ENCODE data around the gene ITPR2.

DNA sequence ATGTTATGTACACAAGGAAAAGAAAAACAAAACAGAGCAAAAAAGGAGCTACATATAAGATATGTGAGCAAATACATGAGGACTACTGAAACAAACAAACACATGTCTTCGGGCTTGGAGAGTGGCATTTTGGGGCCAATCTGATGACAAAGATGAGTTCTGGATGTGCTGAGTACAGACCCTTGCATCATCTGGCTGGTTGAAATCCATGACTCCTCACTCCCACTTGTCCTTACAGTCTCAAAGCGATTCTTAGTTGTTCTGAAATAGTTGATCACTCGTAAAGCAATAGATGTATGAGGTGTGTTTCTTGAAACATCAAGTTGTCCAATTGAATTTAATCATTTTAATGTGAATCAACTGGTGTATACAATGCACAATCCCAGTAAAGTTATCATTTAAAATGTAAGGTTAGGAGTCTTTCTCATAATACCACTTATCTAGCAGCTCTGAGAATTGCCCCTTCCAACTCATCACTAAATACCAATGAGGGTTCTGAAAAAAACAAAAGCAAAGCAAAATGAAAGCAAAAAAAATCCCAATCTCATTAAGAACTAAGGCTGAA is 136.9 kb downstream of the ITPR2 start:
- TF ChIP-seq CBX2 (IDR thresholded peaks at IDR 0.05; ENCODE audit: low read depth, low read length) (no peak), CBX2 (CRISPR knock-in tag; IDR thresholded peaks at IDR 0.05; ENCODE audit: low read depth) (no peak), TGIF2 (CRISPR knock-in tag; IDR thresholded peaks at IDR 0.05) (no peak), CTCF (CRISPR knock-in tag; IDR thresholded peaks at IDR 0.05) (no peak), ZFP91 (CRISPR knock-in tag; IDR thresholded peaks at IDR 0.05; ENCODE audit: borderline replicate concordance) (no peak)
- TF ChIP-seq, protein P1, sequence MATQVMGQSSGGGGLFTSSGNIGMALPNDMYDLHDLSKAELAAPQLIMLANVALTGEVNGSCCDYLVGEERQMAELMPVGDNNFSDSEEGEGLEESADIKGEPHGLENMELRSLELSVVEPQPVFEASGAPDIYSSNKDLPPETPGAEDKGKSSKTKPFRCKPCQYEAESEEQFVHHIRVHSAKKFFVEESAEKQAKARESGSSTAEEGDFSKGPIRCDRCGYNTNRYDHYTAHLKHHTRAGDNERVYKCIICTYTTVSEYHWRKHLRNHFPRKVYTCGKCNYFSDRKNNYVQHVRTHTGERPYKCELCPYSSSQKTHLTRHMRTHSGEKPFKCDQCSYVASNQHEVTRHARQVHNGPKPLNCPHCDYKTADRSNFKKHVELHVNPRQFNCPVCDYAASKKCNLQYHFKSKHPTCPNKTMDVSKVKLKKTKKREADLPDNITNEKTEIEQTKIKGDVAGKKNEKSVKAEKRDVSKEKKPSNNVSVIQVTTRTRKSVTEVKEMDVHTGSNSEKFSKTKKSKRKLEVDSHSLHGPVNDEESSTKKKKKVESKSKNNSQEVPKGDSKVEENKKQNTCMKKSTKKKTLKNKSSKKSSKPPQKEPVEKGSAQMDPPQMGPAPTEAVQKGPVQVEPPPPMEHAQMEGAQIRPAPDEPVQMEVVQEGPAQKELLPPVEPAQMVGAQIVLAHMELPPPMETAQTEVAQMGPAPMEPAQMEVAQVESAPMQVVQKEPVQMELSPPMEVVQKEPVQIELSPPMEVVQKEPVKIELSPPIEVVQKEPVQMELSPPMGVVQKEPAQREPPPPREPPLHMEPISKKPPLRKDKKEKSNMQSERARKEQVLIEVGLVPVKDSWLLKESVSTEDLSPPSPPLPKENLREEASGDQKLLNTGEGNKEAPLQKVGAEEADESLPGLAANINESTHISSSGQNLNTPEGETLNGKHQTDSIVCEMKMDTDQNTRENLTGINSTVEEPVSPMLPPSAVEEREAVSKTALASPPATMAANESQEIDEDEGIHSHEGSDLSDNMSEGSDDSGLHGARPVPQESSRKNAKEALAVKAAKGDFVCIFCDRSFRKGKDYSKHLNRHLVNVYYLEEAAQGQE (IDR thresholded peaks at IDR 0.05; ENCODE audit: borderline replicate concordance in 1 of 2, low read depth in 1 of 2, low read length in 2 of 2) = no peak
